ENCODE measurements around the gene CLSTN2. TPM values are rescaled to one million over a fixed set of nuclear protein-coding genes. Genes with fewer than 3 reads are reported as not detected.

The CLSTN2 gene
- total RNA-seq, 4 donors from 2014 or later, result 2.7 to 5.0 (median 3.1) TPM

- DNase-seq, result no peak
- Histone ChIP-seq H3K4me1 (no peaks in the 10 kb centered on the region), H3K27ac (no peak overlapping the region), H3K4me3 (no peak overlapping the region), H3K27me3 (no peaks in the 10 kb centered on the region), H3K36me3 (no peaks in the 10 kb centered on the region), H3K9me3 (no peaks in the 10 kb centered on the region)
- TF ChIP-seq POLR2A (IDR thresholded peaks at IDR 0.05) (no peak), CTCF (IDR thresholded peaks at IDR 0.05) (no peak)
Measured at GRCh38 chr3:140268103-140268502, 333.1 kb downstream of the CLSTN2 start.

- TF ChIP-seq POLR2A (IDR thresholded peaks at IDR 0.05) (no peak), CTCF (IDR thresholded peaks at IDR 0.05) (no peak)
- DNase-seq, result no peak
Measured at GRCh38 chr3:140268610-140269009, 333.6 kb downstream of the CLSTN2 start.

GRCh38 chr3:140270329-140270728, 335.3 kb downstream of the CLSTN2 start:
- Histone ChIP-seq H3K27ac (no peak overlapping the region), H3K27me3 (no peaks in the 10 kb centered on the region), H3K4me3 (no peak overlapping the region), H3K4me1 (no peaks in the 10 kb centered on the region), H3K9me3 (no peaks in the 10 kb centered on the region), H3K36me3 (no peaks in the 10 kb centered on the region)
- DNase-seq, result no peak
- TF ChIP-seq POLR2A (IDR thresholded peaks at IDR 0.05) (no peak), CTCF (IDR thresholded peaks at IDR 0.05) (no peak)

More at GRCh38 chr3:140268610-140269009, 333.6 kb downstream of the CLSTN2 start:
- Histone ChIP-seq H3K4me1 (no peaks in the 10 kb centered on the region), H3K4me3 (no peak overlapping the region), H3K36me3 (no peaks in the 10 kb centered on the region), H3K27ac (no peak overlapping the region), H3K9me3 (no peaks in the 10 kb centered on the region), H3K27me3 (no peaks in the 10 kb centered on the region)

- TF ChIP-seq POLR2A (IDR thresholded peaks at IDR 0.05), result no peak
- TF ChIP-seq CTCF (IDR thresholded peaks at IDR 0.05), result no peak
- H3K27ac ChIP-seq, result no peak overlapping the region
- no peaks in the 10 kb centered on the region for H3K9me3 ChIP-seq
- no peak overlapping the region for H3K4me3 ChIP-seq
- H3K27me3 ChIP-seq, result no peaks in the 10 kb centered on the region
- H3K4me1 ChIP-seq, result no peaks in the 10 kb centered on the region
- H3K36me3 ChIP-seq, result no peaks in the 10 kb centered on the region
- DNase-seq, result no peak
Measured at GRCh38 chr3:140273542-140274195, 338.7 kb downstream of the CLSTN2 start.

- H3K4me1 ChIP-seq, result no peaks in the 10 kb centered on the region
- H3K36me3 ChIP-seq, result no peaks in the 10 kb centered on the region
- no peak overlapping the region for H3K27ac ChIP-seq
- no peaks in the 10 kb centered on the region for H3K9me3 ChIP-seq
- TF ChIP-seq CTCF (IDR thresholded peaks at IDR 0.05), result no peak
- no peak for TF ChIP-seq POLR2A (IDR thresholded peaks at IDR 0.05)
- no peak overlapping the region for H3K4me3 ChIP-seq
- no peaks in the 10 kb centered on the region for H3K27me3 ChIP-seq
- DNase-seq, result no peak
Measured at GRCh38 chr3:140274429-140274828, 339.4 kb downstream of the CLSTN2 start.

GRCh38 chr3:140276703-140277102, 341.7 kb downstream of the CLSTN2 start:
- no peak overlapping the region for H3K4me3 ChIP-seq
- no peaks in the 10 kb centered on the region for H3K9me3 ChIP-seq
- H3K4me1 ChIP-seq, result no peaks in the 10 kb centered on the region
- no peaks in the 10 kb centered on the region for H3K27me3 ChIP-seq
- DNase-seq, result no peak
- no peaks in the 10 kb centered on the region for H3K36me3 ChIP-seq
- TF ChIP-seq CTCF (IDR thresholded peaks at IDR 0.05) (no peak), POLR2A (IDR thresholded peaks at IDR 0.05) (no peak)
- no peak overlapping the region for H3K27ac ChIP-seq
